Activated CD8-positive, alpha-beta T cell treated with anti-CD3 and anti-CD28 coated beads, Interleukin-2, amount 10 ng/mL, durations not matched to agents 7 days and 5 days (primary cell): ENCODE results near the gene IMPDH1. TPM values are rescaled to one million over a fixed set of nuclear protein-coding genes. Genes with fewer than 3 reads are reported as not detected.
"Not testable (repeated sequence)": the region's sequence is repeated elsewhere in the genome, so short reads cannot be mapped to it uniquely, and the experiment has no call there.

Experiments
- ATAC-seq: fragments of 150-1000 bp; cut with Tn5 transposase; one replicate; pipeline ENCODE4 v1.10.0; 2021; ENCODE audit warnings: moderate library complexity
- CTCF ChIA-PET: fragments of 350-600 bp; sonication (Branson Sonifier 250); formaldehyde crosslinking; loops from one replicate; lab custom pipeline; 2021; ENCODE audit warnings: antibody characterized with exemption; lab: Charles Lee
- POLR2A ChIA-PET: fragments of 350-600 bp; sonication (Branson Sonifier 250); formaldehyde crosslinking; loops from one replicate; lab custom pipeline; 2021; ENCODE audit warnings: antibody characterized with exemption; lab: Charles Lee
- DNase-seq: peaks from one replicate; pipeline ENCODE4 v3.0.0-alpha.2; 2020
- H3K27ac Mint-ChIP-seq: one replicate; pipeline ENCODE4 v1.8.0; 2021; ENCODE audit warnings: mild to moderate bottlenecking, mixed read lengths
- H3K27me3 Mint-ChIP-seq: one replicate; pipeline ENCODE4 v1.8.0; 2021; ENCODE audit warnings: low read depth, mixed read lengths
- H3K36me3 Mint-ChIP-seq: one replicate; pipeline ENCODE4 v1.8.0; 2021; ENCODE audit warnings: low read depth, mixed read lengths
- H3K4me1 Mint-ChIP-seq: one replicate; pipeline ENCODE4 v1.8.0; 2021; ENCODE audit warnings: low read depth, mixed read lengths
- H3K4me3 Mint-ChIP-seq: one replicate; pipeline ENCODE4 v1.8.0; 2021; ENCODE audit warnings: mild to moderate bottlenecking, mixed read lengths
- H3K9me3 Mint-ChIP-seq: one replicate; pipeline ENCODE4 v1.8.0; 2022; ENCODE audit warnings: mixed read lengths; ENCODE audit not compliant: insufficient read depth
- total RNA-seq, 2 experiments: library from RNA; stranded (reverse); gene quantifications; one replicate each; pipeline ENCODE4 v1.2.3, GENCODE V29; 2021

IMPDH1 gene
- 10 to 100 TPM; 75.3 to 80.8 TPM for total RNA-seq

- ATAC-seq = peak; percentile 88
- Mint-ChIP-seq H3K9me3 (no peaks in the 10 kb centered on the region), H3K4me3 (peak within 1 kb of the TSS; percentile 88), H3K4me1 (peaks cover 29% of the 10 kb centered on the region), H3K27me3 (peaks cover 21% of the 10 kb centered on the region), H3K36me3 (peaks cover 2% of the 10 kb centered on the region), H3K27ac (peak within 1 kb of the TSS; percentile 77)
- ChIA-PET POLR2A (no interaction called here), CTCF (interaction anchor here (1.0 to 25.1 kb wide), 5 partner anchors 10 to 51 kb away, joined by 3 to 432 read pairs (median 16); no protein-coding TSS in a partner anchor)
- peak; percentile 87 for DNase-seq
Observed at GRCh38 chr7:128409596-128410450, at the start of gene IMPDH1. Gene IMPDH1, minus strand, starts transcription at chr7:128409982. Its CDS starts 81 bp downstream, at chr7:128409901.

- peaks cover 32% of the 10 kb centered on the region for H3K36me3 Mint-ChIP-seq
- H3K27ac Mint-ChIP-seq = peak overlapping the region; percentile 73
- no peaks in the 10 kb centered on the region for H3K9me3 Mint-ChIP-seq
- ChIA-PET POLR2A (interaction anchor here (0.6 to 1.1 kb wide), 3 partner anchors 32 to 43 kb away, joined by 3 to 4 read pairs (median 4); no protein-coding TSS in a partner anchor), CTCF (interaction anchor here (0.6 to 4.5 kb wide), 21 partner anchors 10 to 424 kb away, joined by 3 to 350 read pairs (median 12); partner anchors contain the start of genes IMPDH1 and METTL2B)
- ATAC-seq (peak; percentile 58), DNase-seq (peak; percentile 81)
- no peaks in the 10 kb centered on the region for H3K27me3 Mint-ChIP-seq
- peaks cover 41% of the 10 kb centered on the region for H3K4me1 Mint-ChIP-seq
- peak overlapping the region; percentile 40 for H3K4me3 Mint-ChIP-seq
Observed at GRCh38 chr7:128459394-128459878, 49.7 kb upstream of the IMPDH1 start.

- no peaks in the 10 kb centered on the region for H3K27me3 Mint-ChIP-seq
- CTCF ChIA-PET = interaction anchor here (1.0 to 4.5 kb wide), 18 partner anchors 10 to 276 kb away, joined by 3 to 350 read pairs (median 14); partner anchors contain the start of genes IMPDH1 and METTL2B
- DNase-seq (peak; percentile 48), ATAC-seq (peak; percentile 12)
- peak overlapping the region; percentile 43 for H3K27ac Mint-ChIP-seq
- peaks cover 31% of the 10 kb centered on the region for H3K36me3 Mint-ChIP-seq
- no peaks in the 10 kb centered on the region for H3K9me3 Mint-ChIP-seq
- H3K4me3 Mint-ChIP-seq = peak overlapping the region; percentile 89
- peaks cover 45% of the 10 kb centered on the region for H3K4me1 Mint-ChIP-seq
- POLR2A ChIA-PET = no interaction called here
Observed at GRCh38 chr7:128458956-128459355, 49.2 kb upstream of the IMPDH1 start.

- CTCF ChIA-PET = interaction anchor here (2.0 kb wide), 1 partner anchor 31 kb away, joined by 38 read pairs; no protein-coding TSS in a partner anchor
- H3K36me3 Mint-ChIP-seq = peaks cover 26% of the 10 kb centered on the region
- H3K4me3 Mint-ChIP-seq = peak overlapping the region; percentile 89
- peak overlapping the region; percentile 23 for H3K27ac Mint-ChIP-seq
- not testable (repeated sequence) for ATAC-seq, DNase-seq, H3K9me3 Mint-ChIP-seq, H3K27me3 Mint-ChIP-seq
- POLR2A ChIA-PET = interaction anchor here (0.6 to 0.9 kb wide), 2 partner anchors 14 to 109 kb away, joined by 3 read pairs; no protein-coding TSS in a partner anchor
- H3K4me1 Mint-ChIP-seq = peaks cover 48% of the 10 kb centered on the region
Observed at GRCh38 chr7:128457385-128457784, 47.6 kb upstream of the IMPDH1 start.

GRCh38 chr7:128456255-128456725 lies 46.5 kb upstream of the IMPDH1 start:
- peak overlapping the region; percentile 89 for H3K4me3 Mint-ChIP-seq
- peak overlapping the region; percentile 89 for H3K27ac Mint-ChIP-seq
- H3K9me3 Mint-ChIP-seq = no peaks in the 10 kb centered on the region
- ChIA-PET CTCF (interaction anchor here (0.8 to 1.5 kb wide), 3 partner anchors 14 to 109 kb away, joined by 3 to 36 read pairs (median 8); no protein-coding TSS in a partner anchor), POLR2A (interaction anchor here (1.2 kb wide), 1 partner anchor 11 kb away, joined by 3 read pairs; no protein-coding TSS in a partner anchor)
- H3K36me3 Mint-ChIP-seq = peaks cover 26% of the 10 kb centered on the region
- DNase-seq (no peak), ATAC-seq (peak; percentile 43)
- H3K4me1 Mint-ChIP-seq = peaks cover 53% of the 10 kb centered on the region
- H3K27me3 Mint-ChIP-seq = peaks cover 7% of the 10 kb centered on the region

- peak; percentile 91 for ATAC-seq
- Mint-ChIP-seq H3K36me3 (peaks cover 26% of the 10 kb centered on the region), H3K9me3 (no peaks in the 10 kb centered on the region), H3K4me3 (peak within 1 kb of the TSS; percentile 89), H3K4me1 (peaks cover 55% of the 10 kb centered on the region), H3K27me3 (peaks cover 7% of the 10 kb centered on the region), H3K27ac (peak within 1 kb of the TSS; percentile 93)
- CTCF ChIA-PET = interaction anchor here (0.7 to 1.5 kb wide), 9 partner anchors 14 to 134 kb away, joined by 3 to 36 read pairs (median 3); partner anchors contain the start of gene METTL2B
- POLR2A ChIA-PET = interaction anchor here (1.0 to 1.4 kb wide), 4 partner anchors 10 to 45 kb away, joined by 3 to 8 read pairs (median 4); no protein-coding TSS in a partner anchor
- DNase-seq = peak; percentile 95
Observed at GRCh38 chr7:128455543-128456254, 45.9 kb upstream of the IMPDH1 start, which contains the start of gene HILPDA. Gene HILPDA, plus strand, starts transcription at chr7:128455878. Its CDS starts 1,391 bp downstream, at chr7:128457269.

- H3K36me3 Mint-ChIP-seq = peaks cover 25% of the 10 kb centered on the region
- H3K4me3 Mint-ChIP-seq = peak overlapping the region; percentile 89
- ATAC-seq (no peak), DNase-seq (no peak)
- peaks cover 60% of the 10 kb centered on the region for H3K4me1 Mint-ChIP-seq
- CTCF ChIA-PET = interaction anchor here (0.7 to 4.1 kb wide), 9 partner anchors 13 to 133 kb away, joined by 3 to 40 read pairs (median 5); partner anchors contain the start of gene METTL2B
- peak overlapping the region; percentile 93 for H3K27ac Mint-ChIP-seq
- POLR2A ChIA-PET = interaction anchor here (1.0 to 1.4 kb wide), 5 partner anchors 10 to 44 kb away, joined by 3 to 8 read pairs (median 4); partner anchors contain the start of gene METTL2B
- no peaks in the 10 kb centered on the region for H3K9me3 Mint-ChIP-seq
- peaks cover 7% of the 10 kb centered on the region for H3K27me3 Mint-ChIP-seq
Observed at GRCh38 chr7:128454808-128455542, 45.2 kb upstream of the IMPDH1 start.

GRCh38 chr7:128453836-128454804 lies 44.3 kb upstream of the IMPDH1 start:
- DNase-seq (no peak), ATAC-seq (no peak)
- peak overlapping the region; percentile 25 for H3K4me3 Mint-ChIP-seq
- peaks cover 18% of the 10 kb centered on the region for H3K36me3 Mint-ChIP-seq
- CTCF ChIA-PET = interaction anchor here (0.7 to 4.1 kb wide), 10 partner anchors 9 to 29 kb away, joined by 3 to 40 read pairs (median 4); no protein-coding TSS in a partner anchor
- H3K27ac Mint-ChIP-seq = peak overlapping the region; percentile 55
- H3K27me3 Mint-ChIP-seq = peaks cover 7% of the 10 kb centered on the region
- H3K9me3 Mint-ChIP-seq = no peaks in the 10 kb centered on the region
- H3K4me1 Mint-ChIP-seq = peaks cover 51% of the 10 kb centered on the region
- POLR2A ChIA-PET = interaction anchor here (1.4 kb wide), 1 partner anchor 23 kb away, joined by 5 read pairs; the partner anchor contains the start of gene METTL2B

GRCh38 chr7:128452552-128452951 lies 42.8 kb upstream of the IMPDH1 start:
- POLR2A ChIA-PET = interaction anchor here (0.6 kb wide), 1 partner anchor 285 kb away, joined by 4 read pairs; no protein-coding TSS in a partner anchor
- ATAC-seq = no peak
- Mint-ChIP-seq H3K27me3 (peaks cover 7% of the 10 kb centered on the region), H3K36me3 (peaks cover 7% of the 10 kb centered on the region), H3K9me3 (no peaks in the 10 kb centered on the region), H3K27ac (no peak overlapping the region), H3K4me3 (no peak overlapping the region), H3K4me1 (peaks cover 37% of the 10 kb centered on the region)
- CTCF ChIA-PET = interaction anchor here (1.0 to 4.1 kb wide), 8 partner anchors 9 to 30 kb away, joined by 3 to 40 read pairs (median 6); no protein-coding TSS in a partner anchor
- no peak for DNase-seq
